ENCODE data around the gene KCNAB2.
"Not testable (repeated sequence)": the region's sequence is repeated elsewhere in the genome, so short reads cannot be mapped to it uniquely, and the experiment has no call there.

Gene KCNAB2

DNA sequence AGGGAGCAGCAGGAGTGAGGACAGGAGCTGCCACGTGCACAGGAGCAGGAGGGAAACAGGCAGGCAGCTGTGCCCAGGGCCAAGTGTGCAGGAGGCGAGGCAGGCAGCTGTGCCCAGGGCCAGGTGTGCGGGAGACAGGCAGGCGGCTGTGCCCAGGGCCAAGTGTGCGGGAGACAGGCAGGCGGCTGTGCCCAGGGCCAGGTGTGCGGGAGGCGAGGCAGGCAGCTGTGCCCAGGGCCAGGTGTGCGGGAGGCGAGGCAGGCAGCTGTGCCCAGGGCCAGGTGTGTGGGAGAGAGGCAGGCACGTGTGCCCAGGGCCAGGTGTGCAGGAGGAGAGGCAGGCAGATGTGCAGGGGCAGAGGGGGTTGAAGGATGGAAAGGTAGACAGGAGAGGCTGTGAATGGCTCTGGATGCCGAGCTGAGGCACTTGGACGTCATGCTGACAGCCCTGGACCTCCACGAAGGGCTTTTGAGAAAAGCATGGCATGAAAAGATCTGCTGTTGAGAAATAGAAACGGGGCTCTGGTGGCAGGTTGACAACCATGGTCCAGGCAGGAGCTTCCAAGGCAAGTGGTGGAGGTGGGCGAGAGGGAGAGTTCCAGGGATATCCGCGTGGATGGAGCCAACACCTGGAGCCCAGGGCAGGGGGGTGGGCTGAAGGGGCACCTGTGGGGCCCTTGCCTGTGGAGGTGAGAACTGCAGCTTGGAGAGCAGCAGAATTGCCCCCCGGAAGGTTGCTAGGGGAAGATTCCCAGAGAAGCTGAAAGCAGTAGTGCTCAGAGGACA, 34.3 kb upstream of the KCNAB2 start:
- no peaks in the 10 kb centered on the region for H3K27me3 ChIP-seq (ENCODE audit: control insufficient read depth, insufficient read depth, low read length, poor library complexity, severe bottlenecking)
- H3K9me3 ChIP-seq (ENCODE audit: control insufficient read depth, low read length): no peaks in the 10 kb centered on the region
- H3K4me3 ChIP-seq (ENCODE audit: insufficient read depth, low read depth, low read length): no peak overlapping the region
- WGBS, 2 experiments: 93% methylated on average over 19 of the region's 19 CpGs
- H3K27ac ChIP-seq (ENCODE audit: insufficient read depth, low read depth, low read length, poor library complexity, severe bottlenecking): no peak overlapping the region
- peaks cover 18% of the 10 kb centered on the region for H3K4me1 ChIP-seq (ENCODE audit: control insufficient read depth, insufficient read depth, low read length)
- H3K36me3 ChIP-seq (ENCODE audit: control insufficient read depth, insufficient read depth, low read length): no peaks in the 10 kb centered on the region

- Histone ChIP-seq H3K27me3 (ENCODE audit: control insufficient read depth, insufficient read depth, low read length, poor library complexity, severe bottlenecking) (no peaks in the 10 kb centered on the region), H3K36me3 (ENCODE audit: control insufficient read depth, insufficient read depth, low read length) (no peaks in the 10 kb centered on the region), H3K4me3 (ENCODE audit: insufficient read depth, low read depth, low read length) (no peak overlapping the region), H3K27ac (ENCODE audit: insufficient read depth, low read depth, low read length, poor library complexity, severe bottlenecking) (no peak overlapping the region), H3K9me3 (ENCODE audit: control insufficient read depth, low read length) (no peaks in the 10 kb centered on the region), H3K4me1 (ENCODE audit: control insufficient read depth, insufficient read depth, low read length) (peaks cover 15% of the 10 kb centered on the region)
- 88 to 90% methylated on average over 3 of the region's 3 CpGs for WGBS, 2 experiments
Measured at GRCh38 chr1:6011946-6012258, 33.8 kb upstream of the KCNAB2 start.

- H3K4me1 ChIP-seq (ENCODE audit: control insufficient read depth, insufficient read depth, low read length): peaks cover 8% of the 10 kb centered on the region
- H3K9me3 ChIP-seq (ENCODE audit: control insufficient read depth, low read length): no peaks in the 10 kb centered on the region
- 90 to 93% methylated on average over 17 of the region's 17 CpGs for WGBS, 2 experiments
- H3K27me3 ChIP-seq (ENCODE audit: control insufficient read depth, insufficient read depth, low read length, poor library complexity, severe bottlenecking): no peaks in the 10 kb centered on the region
- H3K36me3 ChIP-seq (ENCODE audit: control insufficient read depth, insufficient read depth, low read length): no peaks in the 10 kb centered on the region
- no peak overlapping the region for H3K4me3 ChIP-seq (ENCODE audit: insufficient read depth, low read depth, low read length)
- H3K27ac ChIP-seq (ENCODE audit: insufficient read depth, low read depth, low read length, poor library complexity, severe bottlenecking): no peak overlapping the region
Measured at GRCh38 chr1:6012529-6013318, 33.0 kb upstream of the KCNAB2 start.

DNA sequence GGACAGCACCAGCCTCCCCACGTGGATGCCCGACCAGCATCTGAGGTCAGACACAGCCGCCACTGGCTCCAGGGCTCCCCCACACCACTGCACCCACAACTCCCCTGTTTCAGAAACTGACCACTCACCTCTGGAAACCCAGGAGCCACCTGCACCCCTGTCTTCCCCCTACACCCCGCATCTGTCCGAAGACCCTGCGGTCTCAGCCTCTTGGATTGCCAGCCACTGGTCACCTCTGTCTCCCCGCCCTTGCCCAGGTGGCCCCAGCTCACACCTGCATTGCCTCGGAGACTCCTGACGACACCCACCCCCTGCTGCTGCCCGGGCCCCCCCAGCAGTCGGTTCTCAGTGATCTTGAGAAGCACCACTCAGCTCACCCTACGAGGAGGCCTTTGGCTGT, 32.2 kb upstream of the KCNAB2 start:
- no peaks in the 10 kb centered on the region for H3K9me3 ChIP-seq (ENCODE audit: control insufficient read depth, low read length)
- 84 to 86% methylated on average over 12 of the region's 12 CpGs for WGBS, 2 experiments
- no peaks in the 10 kb centered on the region for H3K27me3 ChIP-seq (ENCODE audit: control insufficient read depth, insufficient read depth, low read length, poor library complexity, severe bottlenecking)
- no peak overlapping the region for H3K4me3 ChIP-seq (ENCODE audit: insufficient read depth, low read depth, low read length)
- no peak overlapping the region for H3K27ac ChIP-seq (ENCODE audit: insufficient read depth, low read depth, low read length, poor library complexity, severe bottlenecking)
- peaks cover 5% of the 10 kb centered on the region for H3K4me1 ChIP-seq (ENCODE audit: control insufficient read depth, insufficient read depth, low read length)
- no peaks in the 10 kb centered on the region for H3K36me3 ChIP-seq (ENCODE audit: control insufficient read depth, insufficient read depth, low read length)

GRCh38 chr1:6014130-6014999, 31.3 kb upstream of the KCNAB2 start:
- H3K36me3 ChIP-seq (ENCODE audit: control insufficient read depth, insufficient read depth, low read length): no peaks in the 10 kb centered on the region
- no peaks in the 10 kb centered on the region for H3K4me1 ChIP-seq (ENCODE audit: control insufficient read depth, insufficient read depth, low read length)
- no peak overlapping the region for H3K4me3 ChIP-seq (ENCODE audit: insufficient read depth, low read depth, low read length)
- no peaks in the 10 kb centered on the region for H3K9me3 ChIP-seq (ENCODE audit: control insufficient read depth, low read length)
- 94 to 95% methylated on average over 19 of the region's 19 CpGs for WGBS, 2 experiments
- H3K27ac ChIP-seq (ENCODE audit: insufficient read depth, low read depth, low read length, poor library complexity, severe bottlenecking): no peak overlapping the region
- H3K27me3 ChIP-seq (ENCODE audit: control insufficient read depth, insufficient read depth, low read length, poor library complexity, severe bottlenecking): no peaks in the 10 kb centered on the region

GRCh38 chr1:6016191-6016865, 29.4 kb upstream of the KCNAB2 start:
- Histone ChIP-seq H3K27ac (ENCODE audit: insufficient read depth, low read depth, low read length, poor library complexity, severe bottlenecking) (no peak overlapping the region), H3K36me3 (ENCODE audit: control insufficient read depth, insufficient read depth, low read length) (no peaks in the 10 kb centered on the region), H3K4me1 (ENCODE audit: control insufficient read depth, insufficient read depth, low read length) (no peaks in the 10 kb centered on the region), H3K4me3 (ENCODE audit: insufficient read depth, low read depth, low read length) (no peak overlapping the region), H3K27me3 (ENCODE audit: control insufficient read depth, insufficient read depth, low read length, poor library complexity, severe bottlenecking) (no peaks in the 10 kb centered on the region), H3K9me3 (ENCODE audit: control insufficient read depth, low read length) (no peaks in the 10 kb centered on the region)
- 91% methylated on average over 21 of the region's 21 CpGs for WGBS, 2 experiments

- not testable (repeated sequence) for H3K27ac ChIP-seq (ENCODE audit: insufficient read depth, low read depth, low read length, poor library complexity, severe bottlenecking); H3K27me3 ChIP-seq (ENCODE audit: control insufficient read depth, insufficient read depth, low read length, poor library complexity, severe bottlenecking); H3K4me3 ChIP-seq (ENCODE audit: insufficient read depth, low read depth, low read length); H3K36me3 ChIP-seq (ENCODE audit: control insufficient read depth, insufficient read depth, low read length); H3K9me3 ChIP-seq (ENCODE audit: control insufficient read depth, low read length); H3K4me1 ChIP-seq (ENCODE audit: control insufficient read depth, insufficient read depth, low read length)
- WGBS, 2 experiments: 91 to 92% methylated on average over 7 of the region's 7 CpGs
Measured at GRCh38 chr1:6017654-6018053, 28.0 kb upstream of the KCNAB2 start.

GRCh38 chr1:6019166-6019845, 26.4 kb upstream of the KCNAB2 start:
- Histone ChIP-seq H3K9me3 (ENCODE audit: control insufficient read depth, low read length) (no peaks in the 10 kb centered on the region), H3K36me3 (ENCODE audit: control insufficient read depth, insufficient read depth, low read length) (no peaks in the 10 kb centered on the region)
- WGBS, 2 experiments: 91 to 93% methylated on average over 15 of the region's 15 CpGs

DNA sequence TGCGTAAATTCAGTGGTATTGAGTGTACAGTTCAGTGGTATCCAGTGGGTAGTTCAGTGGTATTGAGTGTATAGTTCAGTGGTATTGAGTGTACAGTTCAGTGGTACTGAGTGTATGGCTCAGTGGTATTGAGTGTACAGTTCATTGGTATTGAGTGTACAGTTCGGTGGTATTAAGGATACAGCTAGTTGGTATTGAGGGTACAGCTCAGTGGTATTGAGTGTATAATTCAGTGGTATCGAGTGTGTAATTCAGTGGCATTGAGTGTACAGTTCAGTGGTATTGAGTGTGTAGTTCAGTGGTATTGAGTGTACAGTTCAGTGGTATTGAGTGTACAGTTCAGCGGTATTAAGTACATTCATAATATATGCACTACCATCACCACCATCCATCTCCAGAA, 23.5 kb upstream of the KCNAB2 start:
- WGBS, 2 experiments: 81 to 87% methylated on average over 4 of the region's 4 CpGs
- Histone ChIP-seq H3K27ac (ENCODE audit: insufficient read depth, low read depth, low read length, poor library complexity, severe bottlenecking) (no peak overlapping the region), H3K4me3 (ENCODE audit: insufficient read depth, low read depth, low read length) (no peak overlapping the region)

More at GRCh38 chr1:6019166-6019845, 26.4 kb upstream of the KCNAB2 start:
- Histone ChIP-seq H3K27ac (ENCODE audit: insufficient read depth, low read depth, low read length, poor library complexity, severe bottlenecking) (no peak overlapping the region), H3K4me3 (ENCODE audit: insufficient read depth, low read depth, low read length) (no peak overlapping the region), H3K27me3 (ENCODE audit: control insufficient read depth, insufficient read depth, low read length, poor library complexity, severe bottlenecking) (no peaks in the 10 kb centered on the region), H3K4me1 (ENCODE audit: control insufficient read depth, insufficient read depth, low read length) (no peaks in the 10 kb centered on the region)

More for the DNA sequence above, 23.5 kb upstream of the KCNAB2 start:
- H3K9me3 ChIP-seq (ENCODE audit: control insufficient read depth, low read length): no peaks in the 10 kb centered on the region
- H3K36me3 ChIP-seq (ENCODE audit: control insufficient read depth, insufficient read depth, low read length): no peaks in the 10 kb centered on the region
- no peaks in the 10 kb centered on the region for H3K27me3 ChIP-seq (ENCODE audit: control insufficient read depth, insufficient read depth, low read length, poor library complexity, severe bottlenecking)
- peaks cover 7% of the 10 kb centered on the region for H3K4me1 ChIP-seq (ENCODE audit: control insufficient read depth, insufficient read depth, low read length)

Measured in ectodermal cell (in vitro differentiated cells).